Muscle of leg (tissue), 11 donors: ENCODE data around the gene UBE2O. TPM values are rescaled to one million over a fixed set of nuclear protein-coding genes. Genes with fewer than 3 reads are reported as not detected.

Source experiments
- DNase-seq: peaks from one replicate; pipeline ENCODE4 v3.0.0; 2013
- H3K27ac ChIP-seq: one replicate; pipeline ENCODE4 v1.5.1; 2013; ENCODE audit warnings: mild to moderate bottlenecking, low read length, control low read depth
- H3K27me3 ChIP-seq: one replicate; pipeline ENCODE4 v1.6.1; 2013; ENCODE audit warnings: low read length; ENCODE audit not compliant: control insufficient read depth, insufficient read depth
- H3K36me3 ChIP-seq: one replicate; pipeline ENCODE4 v1.6.1; 2013; ENCODE audit warnings: low read length; ENCODE audit not compliant: control insufficient read depth, insufficient read depth
- H3K4me1 ChIP-seq: one replicate; pipeline ENCODE4 v1.6.1; 2013; ENCODE audit warnings: low read length; ENCODE audit not compliant: control insufficient read depth, insufficient read depth
- H3K4me3 ChIP-seq: one replicate; pipeline ENCODE4 v1.5.1; 2013; ENCODE audit warnings: low read length, control low read depth
- H3K9me3 ChIP-seq: replicated peaks from 2 replicates; pipeline ENCODE4 v1.6.1; 2013; ENCODE audit warnings: low read depth, low read length; ENCODE audit not compliant: control insufficient read depth
- WGBS: methylation state at CpG from one replicate; pipeline ENCODE4 v1.1.5; 2013; ENCODE audit warnings: missing lambda C conversion rate; ENCODE audit not compliant: insufficient coverage; 5-methylcytosine and 5-hydroxymethylcytosine counted together
- polyA plus RNA-seq, 8 donors: library from polyadenylated mRNA; unstranded; fragments of 120-200 nt; gene quantifications; one replicate each; pipeline versions ENCODE4 v1.2.1 to v1.2.3, GENCODE V29; 2013; ENCODE audit warnings: inconsistent platforms in 1 of 8, low replicate concordance in 1 of 8; ENCODE audit not compliant: insufficient read length in 8 of 8, insufficient read depth in 1 of 8
- total RNA-seq: library from RNA; stranded (reverse); fragments of 120-200 nt; gene quantifications from one replicate; pipeline ENCODE4 v1.2.4, GENCODE V29; 2013

UBE2O gene
- total and polyA plus RNA-seq, 9 donors: 11.1 to 20.4 (median 16.9) TPM

GRCh38 chr17:76359375-76359774 lies 93.6 kb downstream of the UBE2O start:
- H3K4me1 ChIP-seq: peaks cover 15% of the 10 kb centered on the region
- no peaks in the 10 kb centered on the region for H3K27me3 ChIP-seq
- whole genome bisulfite sequencing: 83% methylated on average over 1 of the region's 6 CpGs
- H3K27ac ChIP-seq: no peak overlapping the region
- no peaks in the 10 kb centered on the region for H3K9me3 ChIP-seq
- no peak overlapping the region for H3K4me3 ChIP-seq
- DNase-seq: no peak
- no peaks in the 10 kb centered on the region for H3K36me3 ChIP-seq

- Histone ChIP-seq H3K4me3 (no peak overlapping the region), H3K36me3 (no peaks in the 10 kb centered on the region), H3K4me1 (peaks cover 20% of the 10 kb centered on the region), H3K27ac (no peak overlapping the region), H3K9me3 (no peaks in the 10 kb centered on the region), H3K27me3 (no peaks in the 10 kb centered on the region)
- DNase-seq: no peak
- 90% methylated on average over 2 of the region's 6 CpGs for WGBS
Measured at GRCh38 chr17:76357597-76358158, 95.3 kb downstream of the UBE2O start.

- H3K36me3 ChIP-seq: no peaks in the 10 kb centered on the region
- no peak overlapping the region for H3K4me3 ChIP-seq
- WGBS: 43% methylated on average over 4 of the region's 12 CpGs
- H3K4me1 ChIP-seq: peaks cover 16% of the 10 kb centered on the region
- no peaks in the 10 kb centered on the region for H3K27me3 ChIP-seq
- no peak for DNase-seq
- H3K27ac ChIP-seq: no peak overlapping the region
- H3K9me3 ChIP-seq: no peaks in the 10 kb centered on the region
Measured at GRCh38 chr17:76356803-76357456, 96.0 kb downstream of the UBE2O start.

- no peak overlapping the region for H3K4me3 ChIP-seq
- H3K36me3 ChIP-seq: no peaks in the 10 kb centered on the region
- no peak for DNase-seq
- WGBS: 58% methylated on average over 11 of the region's 13 CpGs
- no peak overlapping the region for H3K27ac ChIP-seq
- H3K9me3 ChIP-seq: no peaks in the 10 kb centered on the region
- H3K27me3 ChIP-seq: no peaks in the 10 kb centered on the region
- peaks cover 9% of the 10 kb centered on the region for H3K4me1 ChIP-seq
Measured at GRCh38 chr17:76354747-76355310, 98.1 kb downstream of the UBE2O start.

GRCh38 chr17:76354317-76354729 lies 98.6 kb downstream of the UBE2O start:
- H3K4me1 ChIP-seq: peaks cover 9% of the 10 kb centered on the region
- peak overlapping the region; percentile 88 for H3K4me3 ChIP-seq
- H3K27ac ChIP-seq: no peak overlapping the region
- 0% methylated on average over 6 of the region's 18 CpGs for WGBS
- H3K27me3 ChIP-seq: no peaks in the 10 kb centered on the region
- DNase-seq: no peak
- H3K9me3 ChIP-seq: no peaks in the 10 kb centered on the region
- no peaks in the 10 kb centered on the region for H3K36me3 ChIP-seq

- WGBS: under 1% methylated on average over 69 of the region's 75 CpGs
- peak; percentile 97 for DNase-seq
- Histone ChIP-seq H3K4me3 (peak within 1 kb of the TSS; percentile 88), H3K4me1 (peaks cover 9% of the 10 kb centered on the region), H3K27ac (peak within 1 kb of the TSS; percentile 88), H3K36me3 (no peaks in the 10 kb centered on the region), H3K9me3 (no peaks in the 10 kb centered on the region), H3K27me3 (no peaks in the 10 kb centered on the region)
Measured at GRCh38 chr17:76353599-76354316, 99.2 kb downstream of the UBE2O start, which contains the start of gene PRPSAP1. Gene PRPSAP1, minus strand, starts transcription at chr17:76353916. Its CDS starts 213 bp downstream, at chr17:76353703.

GRCh38 chr17:76353004-76353598 lies 99.9 kb downstream of the UBE2O start:
- H3K27me3 ChIP-seq: no peaks in the 10 kb centered on the region
- peak overlapping the region; percentile 88 for H3K27ac ChIP-seq
- no peaks in the 10 kb centered on the region for H3K36me3 ChIP-seq
- H3K4me1 ChIP-seq: peaks cover 9% of the 10 kb centered on the region
- peak; percentile 30 for DNase-seq
- under 1% methylated on average over 33 of the region's 51 CpGs for WGBS
- peak overlapping the region; percentile 88 for H3K4me3 ChIP-seq
- H3K9me3 ChIP-seq: no peaks in the 10 kb centered on the region

GRCh38 chr17:76351526-76352071 lies 101.4 kb downstream of the UBE2O start:
- Histone ChIP-seq H3K27ac (no peak overlapping the region), H3K4me1 (peaks cover 9% of the 10 kb centered on the region), H3K4me3 (no peak overlapping the region), H3K9me3 (no peaks in the 10 kb centered on the region), H3K36me3 (peaks cover 9% of the 10 kb centered on the region), H3K27me3 (no peaks in the 10 kb centered on the region)
- WGBS: 100% methylated on average over 1 of the region's 9 CpGs
- no peak for DNase-seq

DNA sequence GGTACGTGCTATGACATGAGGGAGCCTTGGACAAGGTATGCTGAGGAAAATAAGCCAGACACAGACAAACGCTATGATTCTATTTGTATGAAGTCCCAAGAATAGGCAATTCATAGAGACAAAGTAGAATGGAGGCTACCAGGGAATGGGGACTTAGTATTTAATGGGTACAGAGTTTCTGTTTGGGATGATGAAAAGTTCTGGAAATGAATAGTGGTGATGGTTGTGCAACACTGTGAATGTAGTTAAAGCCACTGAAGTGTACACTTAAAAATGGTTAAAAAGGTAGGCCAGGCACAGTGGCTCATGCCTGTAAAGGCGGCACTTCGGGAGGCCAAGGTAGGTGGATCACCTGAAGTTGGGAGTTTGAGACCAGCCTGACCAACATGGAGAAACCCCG lies 102.5 kb downstream of the UBE2O start:
- 98% methylated on average over 4 of the region's 5 CpGs for WGBS
- Histone ChIP-seq H3K27me3 (no peaks in the 10 kb centered on the region), H3K4me3 (no peak overlapping the region), H3K27ac (no peak overlapping the region), H3K4me1 (peaks cover 9% of the 10 kb centered on the region), H3K9me3 (no peaks in the 10 kb centered on the region), H3K36me3 (peaks cover 21% of the 10 kb centered on the region)
- no peak for DNase-seq
